K562 (cell line): ENCODE measurements around the gene IFNA14. TPM values are rescaled to one million over a fixed set of nuclear protein-coding genes. Genes with fewer than 3 reads are reported as not detected.

Experiments used
- ATAC-seq: fragments of 200-7000 bp; cut with Tn5 transposase; 3 replicates; pipeline ENCODE4 v1.9.1; 2020; ENCODE audit warnings: moderate library complexity
- BruUV-seq: library from RNA; stranded (reverse); fragments of 400-500 nt; replicated peaks from 2 replicates; lab custom pipeline; 2021; lab: Mats Ljungman, UMichigan
- CTCF ChIA-PET: fragments of 300-600 bp; formaldehyde crosslinking; extraction: SDS; loops from one replicate; lab custom pipeline; 2021; ENCODE audit warnings: low intra/inter-chr PET ratio; lab: Yijun Ruan, JAX
- POLR2A ChIA-PET: fragments of 300-600, 350-650 bp; sonication (Branson Sonifier 250); formaldehyde crosslinking; extraction: SDS; loops from one replicate; lab custom pipeline; 2021; ENCODE audit warnings: antibody characterized with exemption, inconsistent platforms; lab: Yijun Ruan, JAX
- DNase-seq, 4 experiments: peaks; one replicate each; pipeline versions ENCODE4 v3.0.0 to v3.0.0-alpha.2; 2011 to 2018; ENCODE audit warnings: low spot score in 3 of 4, mixed read lengths in 3 of 4; ENCODE audit errors: extremely low read depth in 1 of 4
- FAIRE-seq: peaks from 2 replicates; lab custom pipeline; 2011; peaks lifted over from hg19 to GRCh38; lab: Jason Lieb, UNC
- H2AFZ ChIP-seq: 2 replicates; pipeline ENCODE4 v1.6.0; 2011; ENCODE audit warnings: low read depth, low read length, control low read depth, inconsistent platforms
- H3K27ac ChIP-seq: fragments of 200-600 bp; 3 replicates; pipeline ENCODE4 v1.8.0; 2011; ENCODE audit warnings: low read depth, mild to moderate bottlenecking, control low read depth, inconsistent platforms, low read length, moderate library complexity, mixed read lengths; ENCODE audit errors: extremely low read depth
- H3K27me3 ChIP-seq, 2 experiments: fragments of 300-600 bp in 1 of 2; 2 replicates in 1 of 2; 3 replicates in 1 of 2; pipeline versions ENCODE4 v1.6.0 to v1.8.0; 2011; ENCODE audit warnings: inconsistent platforms in 2 of 2, low read length in 2 of 2, mild to moderate bottlenecking in 1 of 2, mixed read lengths in 1 of 2, moderate library complexity in 1 of 2; ENCODE audit not compliant: control insufficient read depth in 2 of 2, insufficient read depth in 2 of 2
- H3K36me3 ChIP-seq: fragments of 300-600 bp; 3 replicates; pipeline ENCODE4 v1.8.0; 2011; ENCODE audit warnings: mild to moderate bottlenecking, low read length, inconsistent platforms; ENCODE audit not compliant: control insufficient read depth, insufficient read depth
- H3K4me1 ChIP-seq, 2 experiments: fragments of 200-600 bp in 1 of 2; replicated peaks in 1 of 2; 2 replicates in 1 of 2; 3 replicates in 1 of 2; pipeline versions ENCODE4 v1.5.1 to v1.8.0; 2011; ENCODE audit warnings: inconsistent platforms in 2 of 2, low read length in 2 of 2, mild to moderate bottlenecking in 1 of 2, mixed read lengths in 1 of 2, moderate library complexity in 1 of 2; ENCODE audit not compliant: control insufficient read depth in 2 of 2, insufficient read depth in 2 of 2
- H3K4me2 ChIP-seq: 2 replicates; pipeline ENCODE4 v1.6.1; 2011; ENCODE audit warnings: low read length, control low read depth, inconsistent platforms, mixed read lengths; ENCODE audit not compliant: insufficient read depth
- H3K4me3 ChIP-seq: fragments of 200-600 bp; sonication (generic), shearing (Covaris generic); 2 replicates; pipeline ENCODE4 v1.5.1; 2016; ENCODE audit warnings: control low read depth, inconsistent platforms
- H3K79me2 ChIP-seq: fragments of 200-600 bp; 3 replicates; pipeline ENCODE4 v1.8.0; 2011; ENCODE audit warnings: low read length, inconsistent platforms; ENCODE audit not compliant: control insufficient read depth, insufficient read depth
- H3K9ac ChIP-seq, 2 experiments: 2 replicates each; pipeline versions ENCODE4 v1.6.0 to v1.6.1; 2011; ENCODE audit warnings: low read depth in 2 of 2, low read length in 2 of 2, control low read depth in 1 of 2, inconsistent platforms in 1 of 2, mild to moderate bottlenecking in 1 of 2, mixed read lengths in 1 of 2; ENCODE audit not compliant: insufficient read depth in 1 of 2
- H3K9me1 ChIP-seq: one replicate; pipeline ENCODE4 v1.6.0; 2011; ENCODE audit warnings: inconsistent platforms, mild to moderate bottlenecking, low read length, moderate library complexity; ENCODE audit not compliant: control insufficient read depth, insufficient read depth
- H3K9me3 ChIP-seq: replicated peaks from 2 replicates; pipeline ENCODE4 v1.5.1; 2011; ENCODE audit warnings: low read depth, low read length, inconsistent platforms; ENCODE audit not compliant: control insufficient read depth, insufficient read depth
- H4K20me1 ChIP-seq: replicated peaks from 2 replicates; pipeline ENCODE4 v1.6.1; 2011; ENCODE audit warnings: low read length, inconsistent platforms, mixed read lengths; ENCODE audit not compliant: control insufficient read depth, insufficient read depth
- BACH1 ChIP-seq: fragments of 200-800 bp; sonication (Bioruptor generic); IDR thresholded peaks from 2 replicates; pipeline ENCODE4 v1.6.1; 2016; ENCODE audit warnings: missing genetic modification characterization, missing compliant biosample characterization
- NBN ChIP-seq: fragments of 450-650 bp; IDR thresholded peaks from 2 replicates; pipeline ENCODE4 v1.6.1; 2016; ENCODE audit warnings: low read depth, mild to moderate bottlenecking
- POLR2H ChIP-seq: IDR thresholded peaks from 2 replicates; pipeline ENCODE4 v1.6.1; 2016; ENCODE audit warnings: missing genetic modification characterization, low read depth, mild to moderate bottlenecking, control low read depth, missing compliant biosample characterization, moderate library complexity
- SMARCA5 ChIP-seq: fragments of 450-650 bp; IDR thresholded peaks from 2 replicates; pipeline ENCODE4 v1.6.1; 2016
- WGBS: fragments of 100-300 bp; shearing (Covaris generic); methylation state at CpG from one replicate; pipeline ENCODE4 v1.1.6; 2016; ENCODE audit warnings: low coverage, mixed read lengths; ENCODE audit not compliant: insufficient coverage; ENCODE audit errors: missing lambda C conversion rate; 5-methylcytosine and 5-hydroxymethylcytosine counted together
- in situ Hi-C: fragments of 300-500 bp; cut with MboI; formaldehyde crosslinking; loops from 4 replicates; pipeline ENCODE4 v1.15.0; 2018; ENCODE audit warnings: inconsistent platforms, mixed read lengths
- intact Hi-C: fragments of 100-400 bp; cut with micrococcal nuclease; formaldehyde crosslinking; loops from 2 replicates; pipeline ENCODE4 v1.14.2; 2022
- polyA plus RNA-seq, 8 experiments: library from polyadenylated mRNA; depleted of rRNA in 4 of 8; stranded (reverse) in 5 of 8; unstranded in 3 of 8; fragments of >200 nt; fragmentation: Nextera tagmentation in 2 of 8; fragmentation: Illumina TruSeq in 1 of 8; extraction: Ambion mirVana in 2 of 8; extraction: Trizol in 1 of 8; gene quantifications; 2 replicates each; pipeline versions ENCODE4 v1.2.1 to v1.2.3, GENCODE V29; 2011 to 2014; ENCODE audit warnings: inconsistent platforms in 1 of 8, missing spikeins in 1 of 8
- total RNA-seq, 7 experiments: library from RNA; depleted of rRNA in 6 of 7; stranded (reverse); fragments of >200 nt in 6 of 7; fragmentation: Illumina TruSeq in 2 of 7; extraction: Trizol in 2 of 7; gene quantifications; 2 replicates each; pipeline versions ENCODE4 v1.2.1 to v1.2.3, GENCODE V29; 2011 to 2021; ENCODE audit warnings: low replicate concordance in 1 of 7
- TF ChIP-seq, protein P1 (sequence below): fragments of 200-600 bp; sonication (generic); IDR thresholded peaks from one replicate; pipeline ENCODE4 v1.6.1; 2012; ENCODE audit warnings: mild to moderate bottlenecking, low read depth, low read length, inconsistent platforms

IFNA14 gene
- total and polyA plus RNA-seq, 9 of the 15 experiments (the other 6 are each of a cell fraction or from before 2014, with no cell fraction given) = not detected

- BruUV-seq = no TSS peak
- no peak for FAIRE-seq
- Histone ChIP-seq H3K4me3 (no peak overlapping the region), H3K9ac (no peak overlapping the region), H3K4me1 (no peaks in the 10 kb centered on the region), H2AFZ (no peak overlapping the region), H3K9me3 (no peaks in the 10 kb centered on the region), H3K4me2 (no peak overlapping the region), H4K20me1 (no peaks in the 10 kb centered on the region), H3K79me2 (no peaks in the 10 kb centered on the region), H3K9me1 (no peaks in the 10 kb centered on the region), H3K27ac (no peak overlapping the region), H3K36me3 (no peaks in the 10 kb centered on the region), H3K27me3 (no peaks in the 10 kb centered on the region)
- WGBS = no CpG with 5 or more reads among the region's 3 CpGs
- ATAC-seq = no peak
- intact Hi-C loops = no loop called here
- no peak for DNase-seq
- ChIA-PET CTCF (no interaction called here), POLR2A (no interaction called here)
- in situ Hi-C loops = no loop called here
- no peak for TF ChIP-seq BACH1
- no peak for TF ChIP-seq POLR2H (tag)
- TF ChIP-seq, protein P1, sequence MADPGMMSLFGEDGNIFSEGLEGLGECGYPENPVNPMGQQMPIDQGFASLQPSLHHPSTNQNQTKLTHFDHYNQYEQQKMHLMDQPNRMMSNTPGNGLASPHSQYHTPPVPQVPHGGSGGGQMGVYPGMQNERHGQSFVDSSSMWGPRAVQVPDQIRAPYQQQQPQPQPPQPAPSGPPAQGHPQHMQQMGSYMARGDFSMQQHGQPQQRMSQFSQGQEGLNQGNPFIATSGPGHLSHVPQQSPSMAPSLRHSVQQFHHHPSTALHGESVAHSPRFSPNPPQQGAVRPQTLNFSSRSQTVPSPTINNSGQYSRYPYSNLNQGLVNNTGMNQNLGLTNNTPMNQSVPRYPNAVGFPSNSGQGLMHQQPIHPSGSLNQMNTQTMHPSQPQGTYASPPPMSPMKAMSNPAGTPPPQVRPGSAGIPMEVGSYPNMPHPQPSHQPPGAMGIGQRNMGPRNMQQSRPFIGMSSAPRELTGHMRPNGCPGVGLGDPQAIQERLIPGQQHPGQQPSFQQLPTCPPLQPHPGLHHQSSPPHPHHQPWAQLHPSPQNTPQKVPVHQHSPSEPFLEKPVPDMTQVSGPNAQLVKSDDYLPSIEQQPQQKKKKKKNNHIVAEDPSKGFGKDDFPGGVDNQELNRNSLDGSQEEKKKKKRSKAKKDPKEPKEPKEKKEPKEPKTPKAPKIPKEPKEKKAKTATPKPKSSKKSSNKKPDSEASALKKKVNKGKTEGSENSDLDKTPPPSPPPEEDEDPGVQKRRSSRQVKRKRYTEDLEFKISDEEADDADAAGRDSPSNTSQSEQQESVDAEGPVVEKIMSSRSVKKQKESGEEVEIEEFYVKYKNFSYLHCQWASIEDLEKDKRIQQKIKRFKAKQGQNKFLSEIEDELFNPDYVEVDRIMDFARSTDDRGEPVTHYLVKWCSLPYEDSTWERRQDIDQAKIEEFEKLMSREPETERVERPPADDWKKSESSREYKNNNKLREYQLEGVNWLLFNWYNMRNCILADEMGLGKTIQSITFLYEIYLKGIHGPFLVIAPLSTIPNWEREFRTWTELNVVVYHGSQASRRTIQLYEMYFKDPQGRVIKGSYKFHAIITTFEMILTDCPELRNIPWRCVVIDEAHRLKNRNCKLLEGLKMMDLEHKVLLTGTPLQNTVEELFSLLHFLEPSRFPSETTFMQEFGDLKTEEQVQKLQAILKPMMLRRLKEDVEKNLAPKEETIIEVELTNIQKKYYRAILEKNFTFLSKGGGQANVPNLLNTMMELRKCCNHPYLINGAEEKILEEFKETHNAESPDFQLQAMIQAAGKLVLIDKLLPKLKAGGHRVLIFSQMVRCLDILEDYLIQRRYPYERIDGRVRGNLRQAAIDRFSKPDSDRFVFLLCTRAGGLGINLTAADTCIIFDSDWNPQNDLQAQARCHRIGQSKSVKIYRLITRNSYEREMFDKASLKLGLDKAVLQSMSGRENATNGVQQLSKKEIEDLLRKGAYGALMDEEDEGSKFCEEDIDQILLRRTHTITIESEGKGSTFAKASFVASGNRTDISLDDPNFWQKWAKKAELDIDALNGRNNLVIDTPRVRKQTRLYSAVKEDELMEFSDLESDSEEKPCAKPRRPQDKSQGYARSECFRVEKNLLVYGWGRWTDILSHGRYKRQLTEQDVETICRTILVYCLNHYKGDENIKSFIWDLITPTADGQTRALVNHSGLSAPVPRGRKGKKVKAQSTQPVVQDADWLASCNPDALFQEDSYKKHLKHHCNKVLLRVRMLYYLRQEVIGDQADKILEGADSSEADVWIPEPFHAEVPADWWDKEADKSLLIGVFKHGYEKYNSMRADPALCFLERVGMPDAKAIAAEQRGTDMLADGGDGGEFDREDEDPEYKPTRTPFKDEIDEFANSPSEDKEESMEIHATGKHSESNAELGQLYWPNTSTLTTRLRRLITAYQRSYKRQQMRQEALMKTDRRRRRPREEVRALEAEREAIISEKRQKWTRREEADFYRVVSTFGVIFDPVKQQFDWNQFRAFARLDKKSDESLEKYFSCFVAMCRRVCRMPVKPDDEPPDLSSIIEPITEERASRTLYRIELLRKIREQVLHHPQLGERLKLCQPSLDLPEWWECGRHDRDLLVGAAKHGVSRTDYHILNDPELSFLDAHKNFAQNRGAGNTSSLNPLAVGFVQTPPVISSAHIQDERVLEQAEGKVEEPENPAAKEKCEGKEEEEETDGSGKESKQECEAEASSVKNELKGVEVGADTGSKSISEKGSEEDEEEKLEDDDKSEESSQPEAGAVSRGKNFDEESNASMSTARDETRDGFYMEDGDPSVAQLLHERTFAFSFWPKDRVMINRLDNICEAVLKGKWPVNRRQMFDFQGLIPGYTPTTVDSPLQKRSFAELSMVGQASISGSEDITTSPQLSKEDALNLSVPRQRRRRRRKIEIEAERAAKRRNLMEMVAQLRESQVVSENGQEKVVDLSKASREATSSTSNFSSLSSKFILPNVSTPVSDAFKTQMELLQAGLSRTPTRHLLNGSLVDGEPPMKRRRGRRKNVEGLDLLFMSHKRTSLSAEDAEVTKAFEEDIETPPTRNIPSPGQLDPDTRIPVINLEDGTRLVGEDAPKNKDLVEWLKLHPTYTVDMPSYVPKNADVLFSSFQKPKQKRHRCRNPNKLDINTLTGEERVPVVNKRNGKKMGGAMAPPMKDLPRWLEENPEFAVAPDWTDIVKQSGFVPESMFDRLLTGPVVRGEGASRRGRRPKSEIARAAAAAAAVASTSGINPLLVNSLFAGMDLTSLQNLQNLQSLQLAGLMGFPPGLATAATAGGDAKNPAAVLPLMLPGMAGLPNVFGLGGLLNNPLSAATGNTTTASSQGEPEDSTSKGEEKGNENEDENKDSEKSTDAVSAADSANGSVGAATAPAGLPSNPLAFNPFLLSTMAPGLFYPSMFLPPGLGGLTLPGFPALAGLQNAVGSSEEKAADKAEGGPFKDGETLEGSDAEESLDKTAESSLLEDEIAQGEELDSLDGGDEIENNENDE = no peak
- TF ChIP-seq NBN = no peak
- no peak for TF ChIP-seq SMARCA5
Measured at GRCh38 chr9:21287280-21287679, 47.5 kb upstream of the IFNA14 start.
